ENCODE results near the gene SPACDR.

SPACDR gene, protein sequence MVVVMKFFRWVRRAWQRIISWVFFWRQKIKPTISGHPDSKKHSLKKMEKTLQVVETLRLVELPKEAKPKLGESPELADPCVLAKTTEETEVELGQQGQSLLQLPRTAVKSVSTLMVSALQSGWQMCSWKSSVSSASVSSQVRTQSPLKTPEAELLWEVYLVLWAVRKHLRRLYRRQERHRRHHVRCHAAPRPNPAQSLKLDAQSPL

GRCh38 chr7:100464210-100464660 is at the start of gene SPACDR:
SPACDR (minus strand) TSS chr7:100464260; CDS start chr7:100464025, 235 bp downstream.
- CTCF ChIA-PET = interaction anchor here (0.6 to 1.6 kb wide), 4 partner anchors 96 to 763 kb away, joined by 3 read pairs; no protein-coding TSS in a partner anchor
- TF ChIP-seq CTCF (conservative IDR thresholded peaks at IDR 0.05; ENCODE audit: low read depth) = no peak
- peak within 1 kb of the TSS; percentile 67 for H3K27ac ChIP-seq
- POLR2A ChIA-PET (ENCODE audit: low non-redundant PET) = no interaction called here
- DNase-seq (ENCODE audit: low spot score) = no peak

DNA sequence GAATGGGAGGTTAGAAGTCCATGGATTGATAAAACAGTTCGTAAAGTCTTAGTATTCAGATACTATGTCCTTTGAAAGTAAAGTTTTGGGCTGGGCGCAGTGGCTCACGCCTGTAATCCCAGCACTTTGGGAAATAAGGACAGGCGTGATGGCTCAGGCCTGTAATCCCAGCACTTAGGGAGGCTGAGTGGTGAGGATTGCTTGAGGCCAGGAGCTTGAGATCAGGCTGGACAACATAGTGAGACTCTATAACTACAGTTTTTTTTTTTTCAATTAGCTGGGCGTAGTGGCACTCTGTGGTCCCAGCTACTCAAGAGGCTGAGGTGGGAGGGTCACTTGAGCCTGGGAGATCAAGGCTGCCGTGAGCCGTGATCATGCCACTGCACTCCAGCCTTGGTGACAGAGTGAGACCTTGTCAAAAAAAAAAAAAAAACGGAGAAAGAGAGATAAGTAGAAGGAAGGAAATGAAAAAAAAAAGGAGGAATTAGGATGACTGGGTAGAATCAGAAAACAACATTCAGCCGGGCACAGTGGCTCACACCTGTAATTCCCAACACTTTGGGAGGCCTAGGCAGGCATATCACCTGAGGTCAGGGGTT is 49.3 kb upstream of the SPACDR start:
- ChIA-PET CTCF (no interaction called here), POLR2A (ENCODE audit: low non-redundant PET) (no interaction called here)
- peak overlapping the region; percentile 75; the same call in 1 of the 2 replicates for H3K27ac ChIP-seq
- no peak for TF ChIP-seq CTCF (conservative IDR thresholded peaks at IDR 0.05; ENCODE audit: low read depth)
- DNase-seq (ENCODE audit: low spot score) = no peak

GRCh38 chr7:100510437-100511239 is 46.6 kb upstream of the SPACDR start:
- DNase-seq (ENCODE audit: low spot score) = no peak
- CTCF ChIA-PET = interaction anchor here (0.5 kb wide), 2 partner anchors 238 to 242 kb away, joined by 3 to 4 read pairs; no protein-coding TSS in a partner anchor

GRCh38 chr7:100509231-100509630 is 45.2 kb upstream of the SPACDR start:
- ChIA-PET POLR2A (ENCODE audit: low non-redundant PET) (interaction anchor here (0.5 kb wide), 1 partner anchor 50 kb away, joined by 3 read pairs; no protein-coding TSS in a partner anchor), CTCF (no interaction called here)
- no peak for TF ChIP-seq CTCF (conservative IDR thresholded peaks at IDR 0.05; ENCODE audit: low read depth)
- H3K27ac ChIP-seq = peak overlapping the region; percentile 94
- DNase-seq (ENCODE audit: low spot score) = peak; percentile 79

More at GRCh38 chr7:100510437-100511239, 46.6 kb upstream of the SPACDR start:
- H3K27ac ChIP-seq = peak overlapping the region; percentile 94
- POLR2A ChIA-PET (ENCODE audit: low non-redundant PET) = no interaction called here
- no peak for TF ChIP-seq CTCF (conservative IDR thresholded peaks at IDR 0.05; ENCODE audit: low read depth)

DNA sequence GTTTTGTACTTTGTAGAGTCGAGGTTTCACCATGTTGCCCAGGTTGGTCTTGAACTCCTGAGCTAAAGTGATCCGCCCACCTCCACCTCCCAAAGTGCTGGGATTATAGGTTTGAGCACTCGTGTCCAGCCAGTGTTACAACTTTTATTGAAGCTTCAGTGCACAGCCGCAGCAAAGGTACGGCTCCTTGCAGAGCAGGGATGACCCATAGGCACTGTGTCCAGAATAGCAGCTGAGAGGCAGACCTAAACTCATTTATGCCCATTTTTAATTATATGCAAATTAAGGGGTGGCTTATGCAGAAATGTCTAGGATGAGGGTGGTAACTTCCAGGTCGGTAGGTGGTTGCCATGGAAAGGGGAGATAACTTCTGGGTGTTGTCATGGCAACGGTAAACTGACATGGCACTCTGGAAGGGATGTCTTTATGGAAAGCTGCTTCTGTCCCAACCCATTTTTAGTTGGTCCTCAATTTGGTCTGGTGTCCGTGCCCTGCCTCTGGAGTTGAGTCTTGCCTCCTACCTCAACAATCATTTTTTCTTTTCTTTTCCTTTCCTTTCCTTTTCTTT is 42.4 kb upstream of the SPACDR start:
- DNase-seq (ENCODE audit: low spot score) = no peak
- peak overlapping the region; percentile 21; the same call in 1 of the 2 replicates for H3K27ac ChIP-seq
- CTCF ChIA-PET = interaction anchor here (0.6 to 0.7 kb wide), 3 partner anchors 11 to 53 kb away, joined by 3 to 4 read pairs (median 4); no protein-coding TSS in a partner anchor
- TF ChIP-seq CTCF (conservative IDR thresholded peaks at IDR 0.05; ENCODE audit: low read depth) = no peak
- POLR2A ChIA-PET (ENCODE audit: low non-redundant PET) = interaction anchor here (0.5 kb wide), 1 partner anchor 79 kb away, joined by 3 read pairs; no protein-coding TSS in a partner anchor
